ENCODE measurements around the gene IL4I1.

The IL4I1 gene

GRCh38 chr19:49894879-49895565, 1.7 kb downstream of the IL4I1 start:
- no peak for DNase-seq (ENCODE audit: low spot score)

GRCh38 chr19:49894011-49894664, 2.5 kb downstream of the IL4I1 start:
- DNase-seq (ENCODE audit: low spot score): no peak

DNA sequence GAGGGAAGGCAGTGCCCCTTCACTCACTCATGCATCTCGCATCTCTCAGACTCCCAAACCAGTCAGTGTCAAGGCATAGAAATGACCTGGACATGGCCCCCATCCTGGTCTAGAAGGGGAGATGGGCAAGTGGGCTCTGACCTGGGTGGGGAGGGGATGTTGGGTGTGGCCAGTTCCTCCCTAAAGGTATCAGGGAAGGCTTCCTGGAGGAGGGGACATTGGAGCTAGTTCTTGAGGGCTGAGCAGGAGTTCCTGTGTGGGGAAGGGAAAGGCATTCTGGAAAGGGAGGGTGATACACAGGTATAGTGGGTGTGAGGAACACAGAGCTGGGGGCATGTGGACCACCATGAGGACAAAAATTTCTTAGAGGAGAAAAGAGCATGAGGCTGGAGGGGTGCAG, 4.0 kb downstream of the IL4I1 start:
- DNase-seq (ENCODE audit: low spot score): no peak

- DNase-seq (ENCODE audit: low spot score): no peak
Observed at GRCh38 chr19:49891393-49891792, 5.3 kb downstream of the IL4I1 start.

- no peak for DNase-seq (ENCODE audit: low spot score)
Observed at GRCh38 chr19:49890349-49891311, 6.1 kb downstream of the IL4I1 start.

DNA sequence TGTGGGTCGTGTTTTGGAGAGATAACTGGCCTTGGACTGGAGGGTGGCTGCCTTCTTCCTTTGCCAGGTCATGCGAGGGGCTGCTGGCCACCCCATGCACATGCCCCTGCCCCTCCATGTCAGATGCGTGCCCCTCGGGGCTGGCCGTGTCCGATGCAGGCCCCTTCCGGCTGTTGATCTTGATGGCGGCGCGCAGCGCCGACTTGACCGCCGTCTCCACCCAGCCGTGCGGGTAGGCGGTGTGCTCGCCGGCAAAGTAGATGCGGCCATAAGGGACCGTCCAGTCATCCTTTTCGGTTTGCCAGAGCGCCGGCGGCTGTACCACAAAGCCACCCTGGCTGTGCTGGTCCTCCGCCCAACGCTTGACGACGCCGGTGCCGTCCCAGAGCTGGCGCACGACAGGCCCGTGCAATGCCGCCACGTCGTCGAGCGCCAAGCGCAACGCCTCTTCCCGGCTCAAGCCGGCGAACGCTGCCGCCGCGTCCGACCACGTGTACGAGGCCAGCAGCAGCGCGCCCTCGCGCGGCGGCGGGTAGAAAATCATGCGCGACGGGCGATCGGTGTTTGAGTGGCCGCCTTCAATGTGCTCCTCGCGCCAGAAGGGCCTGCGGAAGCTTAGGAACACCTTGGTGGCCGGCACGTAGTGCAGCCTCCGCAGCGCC, 6.9 kb downstream of the IL4I1 start:
- peak; percentile 57 for DNase-seq (ENCODE audit: low spot score)

GRCh38 chr19:49889038-49889686, 7.5 kb downstream of the IL4I1 start:
- DNase-seq (ENCODE audit: low spot score): no peak

DNA sequence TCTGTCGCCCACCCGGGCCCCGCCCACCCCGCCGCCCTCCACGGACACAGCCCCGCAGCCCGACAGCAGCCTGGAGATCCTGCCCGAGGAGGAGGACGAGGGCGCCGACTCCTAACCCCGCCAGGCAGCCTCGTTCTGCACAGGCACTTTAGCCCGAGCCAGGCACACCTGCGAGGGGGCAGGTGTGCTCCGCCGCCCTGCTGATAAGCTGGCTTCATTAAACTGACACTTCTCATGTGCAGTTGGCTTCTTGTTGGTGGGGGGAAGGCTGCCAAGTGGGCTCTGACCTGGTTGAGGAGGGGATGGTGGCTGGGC, 8.2 kb downstream of the IL4I1 start:
- DNase-seq (ENCODE audit: low spot score): no peak

- DNase-seq (ENCODE audit: low spot score): no peak
Observed at GRCh38 chr19:49887665-49888509, 8.8 kb downstream of the IL4I1 start.

DNA sequence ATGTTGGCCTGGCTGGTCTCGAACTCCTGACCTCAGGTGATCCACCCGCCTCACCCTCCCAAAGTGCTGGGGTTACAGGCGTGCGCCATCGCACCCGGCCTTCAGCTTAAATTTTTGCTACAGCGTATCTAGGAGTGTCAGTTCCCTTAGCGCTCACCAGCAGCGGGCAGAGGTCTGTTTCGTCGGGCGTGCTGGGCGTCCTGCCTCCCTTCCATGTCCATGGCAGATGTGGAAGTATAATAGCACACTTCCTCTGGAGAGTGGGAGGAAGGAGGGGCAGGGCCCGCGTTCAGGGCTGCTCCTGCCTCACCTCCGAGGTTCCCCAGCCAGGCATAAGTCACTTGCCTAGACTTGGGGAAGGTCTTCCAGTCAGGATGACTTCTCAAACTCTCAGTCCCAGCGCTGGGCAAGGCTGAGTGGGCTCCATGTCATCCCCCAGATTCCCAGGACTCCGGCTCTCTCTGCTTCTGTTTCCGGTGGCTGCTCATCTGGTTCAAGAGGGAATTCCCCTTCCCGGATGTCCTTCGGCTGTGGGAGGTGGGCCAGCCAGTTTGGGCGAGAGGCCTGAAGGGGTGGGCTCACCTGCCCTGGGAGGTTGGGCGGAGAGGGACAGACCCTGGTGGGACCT, 9.5 kb downstream of the IL4I1 start:
- no peak for DNase-seq (ENCODE audit: low spot score)

- no peak for DNase-seq (ENCODE audit: low spot score)
Observed at GRCh38 chr19:49884760-49885159, 11.9 kb downstream of the IL4I1 start.

DNA sequence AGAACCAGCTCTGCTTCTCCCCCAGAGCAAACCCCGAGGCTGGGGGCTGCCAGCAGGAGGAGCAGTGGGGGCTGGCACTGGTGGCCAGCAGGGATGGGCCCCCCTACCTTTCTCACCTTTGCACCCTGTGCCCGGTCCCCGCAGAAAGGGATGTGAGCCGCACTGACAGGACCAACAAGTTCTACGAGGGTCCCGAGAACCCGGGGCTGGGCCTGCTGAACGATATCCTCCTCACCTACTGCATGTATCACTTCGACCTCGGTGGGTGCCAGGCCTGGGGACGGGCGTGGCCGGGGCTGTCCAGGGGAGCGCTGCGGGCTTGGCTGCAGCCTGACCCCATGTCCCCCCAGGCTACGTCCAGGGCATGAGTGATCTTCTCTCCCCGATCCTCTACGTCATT, 12.6 kb downstream of the IL4I1 start:
- no peak for DNase-seq (ENCODE audit: low spot score)

DNA sequence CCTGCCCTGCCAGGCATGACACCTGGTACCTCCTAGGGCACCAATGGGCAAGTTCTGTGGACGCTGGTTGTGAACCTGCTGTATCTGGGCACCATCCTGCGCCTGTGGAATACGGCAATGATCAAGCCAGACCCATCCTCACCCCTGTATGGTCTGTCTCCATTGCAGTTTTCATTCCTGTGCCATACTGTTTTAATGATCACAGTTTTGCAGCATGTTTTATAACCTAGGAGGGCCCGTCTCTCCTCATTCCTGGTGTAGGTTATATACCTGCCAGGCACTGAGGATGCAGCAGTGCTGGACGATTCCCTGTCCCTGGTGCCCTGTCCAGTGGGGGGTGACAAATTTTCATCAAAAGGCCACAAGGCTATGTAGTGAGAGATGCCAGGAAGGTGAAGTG, 13.6 kb downstream of the IL4I1 start:
- no peak for DNase-seq (ENCODE audit: low spot score)

DNA sequence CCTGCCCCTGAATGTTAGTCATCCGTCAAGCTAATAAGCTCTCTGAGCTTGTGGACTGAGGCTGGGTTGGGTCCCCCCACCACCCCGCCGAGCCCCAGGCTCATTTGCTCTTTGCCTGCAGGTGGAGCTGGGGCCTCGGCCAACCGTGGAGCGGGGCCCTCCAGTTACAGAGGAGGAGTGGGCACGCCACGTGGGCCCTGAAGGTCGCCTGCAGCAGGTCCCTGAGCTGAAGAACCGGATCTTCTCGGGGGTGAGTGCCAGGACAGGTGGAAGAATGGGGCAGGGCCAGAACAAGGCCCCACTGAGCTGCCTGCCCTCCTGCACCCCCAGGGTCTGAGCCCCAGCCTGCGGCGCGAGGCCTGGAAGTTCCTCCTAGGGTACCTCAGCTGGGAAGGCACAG, 14.0 kb downstream of the IL4I1 start:
- DNase-seq (ENCODE audit: low spot score): no peak

- no peak for DNase-seq (ENCODE audit: low spot score)
Observed at GRCh38 chr19:49881672-49882394, 14.9 kb downstream of the IL4I1 start.

- DNase-seq (ENCODE audit: low spot score): no peak
Observed at GRCh38 chr19:49881186-49881585, 15.5 kb downstream of the IL4I1 start.

DNA sequence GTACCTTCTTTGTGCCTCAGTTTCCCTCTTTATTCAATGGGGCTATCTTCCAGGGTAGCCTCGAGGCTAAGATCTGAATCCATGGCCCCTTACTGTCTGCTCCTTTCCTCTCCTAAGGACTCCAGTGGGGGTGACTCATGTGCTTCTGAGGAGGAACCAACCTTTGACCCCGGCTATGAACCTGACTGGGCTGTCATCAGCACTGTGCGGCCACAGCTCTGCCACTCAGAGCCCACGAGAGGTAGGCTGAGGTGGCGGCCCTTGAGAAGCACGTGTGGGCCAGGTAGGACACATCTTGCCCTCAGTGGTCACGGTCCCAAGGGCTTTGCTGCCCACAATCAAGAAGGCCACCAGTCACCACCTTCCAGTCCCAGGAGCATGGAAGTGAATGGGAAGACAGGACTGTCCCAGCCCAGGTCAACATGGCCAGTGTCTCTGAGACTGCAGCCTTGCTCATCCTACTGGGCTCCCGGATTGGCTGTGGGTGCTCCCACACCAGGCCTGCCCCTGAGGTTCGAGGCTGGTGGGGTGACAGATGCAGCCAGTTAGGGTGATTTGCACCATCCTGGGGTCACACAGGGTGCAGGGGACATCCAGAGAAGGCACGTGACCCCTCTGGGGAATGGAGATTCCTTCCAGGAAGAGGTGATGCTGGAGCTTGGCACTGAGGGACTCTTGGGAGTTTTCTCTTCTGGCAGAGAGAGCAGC, 16.4 kb downstream of the IL4I1 start:
- no peak for DNase-seq (ENCODE audit: low spot score)

GRCh38 chr19:49879243-49879963, 17.3 kb downstream of the IL4I1 start:
- no peak for DNase-seq (ENCODE audit: low spot score)

GRCh38 chr19:49878744-49879070, 18.0 kb downstream of the IL4I1 start:
- DNase-seq (ENCODE audit: low spot score): no peak

Measured in kidney capillary endothelial cell (primary cell).